AG09309 (cell line): Measurements from ENCODE around the gene LBHD1.

ENCODE experiments used
- DNase-seq: peaks from one replicate; pipeline ENCODE4 v3.0.0-alpha.2; 2010; ENCODE audit warnings: low read depth
- H3K4me3 ChIP-seq: 2 replicates; pipeline ENCODE4 v1.5.1; 2011; ENCODE audit warnings: mild to moderate bottlenecking, low read depth, low read length, moderate library complexity; ENCODE audit not compliant: control insufficient read depth
- TF ChIP-seq, protein P1 (sequence below): IDR thresholded peaks from 2 replicates; pipeline ENCODE4 v1.5.1; 2011; ENCODE audit warnings: mild to moderate bottlenecking, low read depth, low read length, inconsistent platforms; ENCODE audit not compliant: insufficient read depth, control insufficient read depth; ENCODE audit errors: missing control alignments

LBHD1 gene

DNA sequence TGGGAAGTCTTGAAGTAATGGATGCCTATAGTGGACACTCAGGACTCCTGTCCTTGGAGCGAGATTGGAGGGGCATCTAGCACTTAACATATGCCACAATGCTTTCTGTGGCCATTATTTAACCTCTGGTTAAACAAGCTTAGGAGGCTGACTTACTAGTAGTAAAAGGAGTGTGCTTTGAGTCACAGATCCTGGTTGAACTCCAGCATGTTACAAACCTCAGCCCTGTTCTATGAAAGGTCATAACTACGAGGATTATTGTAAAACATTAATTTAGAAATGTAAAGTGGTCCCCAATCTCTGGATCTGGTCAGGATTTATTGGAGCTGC lies 1.1 kb upstream of the LBHD1 start:
- H3K4me3 ChIP-seq, result no peak overlapping the region
- TF ChIP-seq, protein P1, sequence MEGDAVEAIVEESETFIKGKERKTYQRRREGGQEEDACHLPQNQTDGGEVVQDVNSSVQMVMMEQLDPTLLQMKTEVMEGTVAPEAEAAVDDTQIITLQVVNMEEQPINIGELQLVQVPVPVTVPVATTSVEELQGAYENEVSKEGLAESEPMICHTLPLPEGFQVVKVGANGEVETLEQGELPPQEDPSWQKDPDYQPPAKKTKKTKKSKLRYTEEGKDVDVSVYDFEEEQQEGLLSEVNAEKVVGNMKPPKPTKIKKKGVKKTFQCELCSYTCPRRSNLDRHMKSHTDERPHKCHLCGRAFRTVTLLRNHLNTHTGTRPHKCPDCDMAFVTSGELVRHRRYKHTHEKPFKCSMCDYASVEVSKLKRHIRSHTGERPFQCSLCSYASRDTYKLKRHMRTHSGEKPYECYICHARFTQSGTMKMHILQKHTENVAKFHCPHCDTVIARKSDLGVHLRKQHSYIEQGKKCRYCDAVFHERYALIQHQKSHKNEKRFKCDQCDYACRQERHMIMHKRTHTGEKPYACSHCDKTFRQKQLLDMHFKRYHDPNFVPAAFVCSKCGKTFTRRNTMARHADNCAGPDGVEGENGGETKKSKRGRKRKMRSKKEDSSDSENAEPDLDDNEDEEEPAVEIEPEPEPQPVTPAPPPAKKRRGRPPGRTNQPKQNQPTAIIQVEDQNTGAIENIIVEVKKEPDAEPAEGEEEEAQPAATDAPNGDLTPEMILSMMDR, result no peak
- no peak for DNase-seq

DNA sequence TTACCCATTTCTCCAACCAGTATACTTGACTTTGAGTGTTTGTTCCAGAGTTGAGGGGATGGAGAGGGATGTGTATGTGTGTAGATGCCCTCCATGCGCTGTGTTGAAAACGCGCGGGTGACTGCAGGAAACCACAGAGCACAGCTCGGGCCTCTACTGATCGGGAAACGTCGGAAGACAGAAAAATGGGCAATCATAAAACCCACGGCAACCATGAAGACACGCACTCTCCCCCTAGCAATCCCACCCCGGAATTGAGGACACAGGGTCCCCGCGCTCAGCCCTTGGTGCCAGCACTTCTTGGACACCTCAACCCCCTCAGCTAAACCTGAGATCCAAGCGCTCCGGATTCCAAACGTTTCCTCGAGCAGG lies 845 bp downstream of the LBHD1 start:
- H3K4me3 ChIP-seq, result peak overlapping the region; percentile 92
- no peak for DNase-seq
- TF ChIP-seq, protein P1, result no peak

DNA sequence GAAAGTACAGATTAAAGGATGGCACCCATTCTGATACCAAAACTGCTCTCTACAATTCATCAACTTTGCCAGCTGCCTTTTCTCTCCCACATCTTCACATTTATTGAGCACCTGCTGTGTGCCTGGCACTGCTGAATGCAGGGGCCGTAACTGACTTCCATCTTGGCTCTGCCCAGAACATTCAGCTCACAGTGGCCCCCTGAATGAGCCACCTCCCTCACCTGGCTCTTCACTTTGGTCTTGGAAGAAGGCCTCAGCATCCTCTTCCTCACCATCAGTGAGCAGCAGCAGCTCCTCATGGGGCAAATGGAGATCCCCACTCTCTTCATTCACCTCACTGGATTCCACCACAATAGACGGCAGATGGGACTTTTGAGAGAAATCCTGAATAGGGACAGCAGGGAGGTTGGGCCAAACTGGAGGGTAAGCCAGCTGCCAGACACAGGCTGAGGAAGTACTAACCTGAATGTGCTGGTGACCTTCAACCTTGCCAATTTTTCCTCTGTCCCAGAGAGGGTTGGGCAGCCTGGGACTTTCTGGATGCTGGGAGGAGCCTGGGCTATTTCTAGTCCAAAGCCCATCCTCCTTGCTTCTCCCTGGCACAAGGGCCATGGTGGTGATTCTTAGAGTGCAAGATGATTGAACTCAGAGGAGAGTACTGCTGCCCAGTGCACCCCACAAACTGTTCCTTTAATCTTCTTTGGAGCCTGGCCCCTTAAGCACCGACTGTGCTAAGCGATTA lies 2.5 kb downstream of the LBHD1 start:
- TF ChIP-seq, protein P1, result no peak
- no peak overlapping the region for H3K4me3 ChIP-seq
- DNase-seq, result no peak

DNA sequence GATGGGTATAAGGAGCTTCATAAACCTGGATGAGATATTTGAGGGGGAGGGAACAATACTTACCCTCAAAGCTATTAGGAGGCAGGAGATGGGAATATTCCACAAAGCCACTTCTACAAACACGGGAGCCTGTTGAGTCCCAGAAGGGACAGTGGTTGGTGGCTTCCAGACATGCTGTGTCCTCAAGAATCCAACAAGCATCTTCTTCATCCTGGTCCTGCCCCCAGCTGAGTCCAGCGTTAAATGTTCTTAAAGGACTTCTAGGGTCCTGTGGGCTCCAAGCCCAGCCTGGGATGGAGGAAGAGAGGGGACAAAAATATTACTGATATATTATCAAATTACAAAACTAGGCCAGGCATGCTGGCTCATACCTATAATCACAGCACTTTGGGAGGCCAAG lies 4.6 kb downstream of the LBHD1 start:
- TF ChIP-seq, protein P1, result no peak
- DNase-seq, result no peak
- H3K4me3 ChIP-seq, result no peak overlapping the region

DNA sequence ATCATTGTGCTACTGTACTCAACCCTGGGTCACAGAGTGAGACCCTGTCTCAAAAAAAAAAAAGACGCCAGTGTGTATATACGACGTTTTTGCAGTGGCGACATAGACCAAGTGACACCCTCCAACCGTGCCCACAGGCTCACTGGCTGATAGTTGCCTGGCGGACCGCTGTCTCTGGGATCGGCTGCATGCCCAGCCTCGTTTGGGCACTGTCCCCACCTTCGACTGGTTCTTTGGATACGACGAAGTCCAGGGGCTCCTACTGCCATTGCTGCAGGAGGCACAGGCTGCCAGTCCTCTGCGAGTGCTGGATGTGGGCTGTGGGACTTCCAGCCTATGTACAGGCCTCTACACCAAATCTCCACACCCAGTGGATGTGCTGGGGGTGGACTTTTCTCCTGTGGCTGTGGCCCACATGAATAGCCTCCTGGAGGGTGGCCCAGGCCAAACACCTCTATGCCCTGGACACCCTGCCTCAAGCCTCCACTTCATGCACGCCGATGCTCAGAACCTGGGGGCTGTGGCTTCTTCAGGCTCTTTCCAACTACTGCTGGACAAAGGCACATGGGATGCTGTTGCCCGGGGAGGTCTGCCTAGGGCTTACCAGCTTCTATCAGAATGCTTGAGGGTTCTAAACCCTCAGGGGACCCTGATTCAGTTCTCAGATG lies 5.7 kb downstream of the LBHD1 start:
- H3K4me3 ChIP-seq, result peak overlapping the region; percentile 96
- TF ChIP-seq, protein P1, result no peak
- DNase-seq, result no peak

DNA sequence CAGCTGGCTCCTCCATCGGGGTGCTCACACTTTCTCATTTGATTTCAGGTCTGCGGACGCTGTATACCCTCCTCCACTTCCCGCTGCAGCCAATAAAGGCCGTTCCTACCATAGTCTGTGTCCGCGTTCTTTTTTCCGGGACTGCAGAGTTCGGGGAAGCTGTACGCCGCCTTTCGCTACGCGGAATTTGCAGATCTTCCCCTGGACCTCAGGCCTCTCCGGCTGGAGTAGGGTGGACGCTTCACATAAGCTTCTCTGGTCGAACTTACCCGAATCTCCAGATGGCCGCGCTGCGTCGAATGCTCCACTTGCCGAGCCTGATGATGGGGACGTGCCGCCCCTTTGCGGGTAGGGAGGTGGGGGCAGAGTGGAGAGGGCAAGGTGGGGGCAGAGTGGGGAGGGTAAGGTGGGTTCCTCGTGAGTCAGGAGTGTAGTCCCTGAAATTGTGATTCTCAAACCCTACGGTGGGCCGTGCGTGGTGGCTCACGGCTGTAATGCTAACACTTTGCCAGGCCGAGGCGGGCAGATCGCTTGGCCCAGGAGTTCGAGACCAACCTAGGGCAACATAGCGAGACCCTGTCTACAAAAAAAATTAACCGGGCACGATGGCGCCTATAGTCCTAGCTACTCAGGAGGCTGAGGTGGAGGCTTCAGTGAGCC lies 6.3 kb downstream of the LBHD1 start:
- peak overlapping the region; percentile 96 for H3K4me3 ChIP-seq

More for the DNA sequence above, 6.3 kb downstream of the LBHD1 start:
- TF ChIP-seq, protein P1, result no peak
- no peak for DNase-seq
